GM23338 (cell line): Measurements from ENCODE around the gene AK3. TPM values are rescaled to one million over a fixed set of nuclear protein-coding genes. Genes with fewer than 3 reads are reported as not detected.

Experiments
- ATAC-seq: fragments of 200-7000 bp; cut with Tn5 transposase; 3 replicates; pipeline ENCODE4 v1.9.1; 2020
- DNase-seq: peaks from one replicate; pipeline ENCODE4 v3.0.0-alpha.2; 2015; ENCODE audit warnings: low spot score
- H2AFZ ChIP-seq: fragments of 200-600 bp; sonication (generic); 2 replicates; pipeline ENCODE4 v1.8.0; 2016; ENCODE audit warnings: antibody characterized with exemption, mild to moderate bottlenecking, moderate library complexity
- H3F3A ChIP-seq: fragments of 200-600 bp; sonication (generic); replicated peaks from 2 replicates; pipeline ENCODE4 v1.8.0; 2017; ENCODE audit warnings: antibody characterized with exemption, mixed run types, low read depth
- H3K27ac ChIP-seq: fragments of 200-600 bp; sonication (generic); 2 replicates; pipeline ENCODE4 v1.6.1; 2016; ENCODE audit warnings: low read depth
- H3K27me3 ChIP-seq: fragments of 200-600 bp; sonication (generic); 2 replicates; pipeline ENCODE4 v1.8.0; 2016; ENCODE audit warnings: mild to moderate bottlenecking, mixed run types, moderate library complexity; ENCODE audit not compliant: insufficient read depth
- H3K36me3 ChIP-seq: fragments of 200-600 bp; sonication (generic); 2 replicates; pipeline ENCODE4 v1.8.0; 2016; ENCODE audit warnings: mild to moderate bottlenecking; ENCODE audit not compliant: insufficient read depth
- H3K4me1 ChIP-seq: fragments of 200-600 bp; sonication (generic); 2 replicates; pipeline ENCODE4 v1.8.0; 2016; ENCODE audit warnings: mild to moderate bottlenecking, moderate library complexity; ENCODE audit not compliant: insufficient read depth
- H3K4me2 ChIP-seq: fragments of 200-600 bp; sonication (generic); 2 replicates; pipeline ENCODE4 v1.7.1; 2017; ENCODE audit warnings: mixed run types
- H3K4me3 ChIP-seq: fragments of 200-600 bp; sonication (generic); 2 replicates; pipeline ENCODE4 v1.6.1; 2016; ENCODE audit warnings: mixed run types
- H3K79me2 ChIP-seq: fragments of 200-600 bp; sonication (generic); replicated peaks from 2 replicates; pipeline ENCODE4 v1.8.0; 2017; ENCODE audit warnings: mild to moderate bottlenecking; ENCODE audit not compliant: insufficient read depth
- H3K9me2 ChIP-seq: fragments of 200-600 bp; sonication (generic); 2 replicates; pipeline ENCODE4 v1.8.0; 2017; ENCODE audit not compliant: insufficient read depth
- H4K20me1 ChIP-seq: fragments of 200-600 bp; sonication (generic); replicated peaks from 2 replicates; pipeline ENCODE4 v1.8.0; 2017; ENCODE audit warnings: mild to moderate bottlenecking; ENCODE audit not compliant: insufficient read depth
- H3K27ac Mint-ChIP-seq: 2 replicates; pipeline ENCODE4 v1.8.0; 2020; ENCODE audit warnings: inconsistent platforms, mild to moderate bottlenecking, moderate library complexity, mixed read lengths
- H3K27me3 Mint-ChIP-seq: 3 replicates; pipeline ENCODE4 v1.8.0; 2022; ENCODE audit warnings: low read depth, mild to moderate bottlenecking, moderate library complexity, mixed read lengths, inconsistent platforms; ENCODE audit not compliant: insufficient read depth, poor library complexity
- H3K36me3 Mint-ChIP-seq: 3 replicates; pipeline ENCODE4 v1.8.0; 2021; ENCODE audit warnings: low read depth, mild to moderate bottlenecking, inconsistent platforms, moderate library complexity, mixed read lengths
- H3K4me1 Mint-ChIP-seq: 3 replicates; pipeline ENCODE4 v1.8.0; 2020; ENCODE audit warnings: mild to moderate bottlenecking, inconsistent platforms, mixed read lengths
- H3K4me3 Mint-ChIP-seq: 3 replicates; pipeline ENCODE4 v1.8.0; 2021; ENCODE audit warnings: moderate library complexity, mild to moderate bottlenecking, inconsistent platforms, mixed read lengths
- H3K9me3 Mint-ChIP-seq: 3 replicates; pipeline ENCODE4 v1.8.0; 2020; ENCODE audit warnings: moderate library complexity, mild to moderate bottlenecking, inconsistent platforms, mixed read lengths
- CREB1 ChIP-seq: fragments of 250-450 bp; sonication (Bioruptor Pico); IDR thresholded peaks from 2 replicates; pipeline ENCODE4 v1.5.0; 2020; ENCODE audit warnings: low read depth, mild to moderate bottlenecking, moderate library complexity
- CTCF ChIP-seq, 2 experiments: fragments of 200-600 bp in 1 of 2; sonication (generic) in 1 of 2; conservative IDR thresholded peaks; 2 replicates each; pipeline versions ENCODE4 v1.5.1 to v1.6.1; 2016 to 2017; ENCODE audit warnings: antibody characterized with exemption in 2 of 2, low read depth in 2 of 2, mild to moderate bottlenecking in 2 of 2, moderate library complexity in 1 of 2
- ETS1 ChIP-seq: IDR thresholded peaks from 2 replicates; pipeline ENCODE4 v1.6.1; 2016; ENCODE audit warnings: antibody characterized with exemption
- EZH2 ChIP-seq: fragments of 200-600 bp; sonication (generic); IDR thresholded peaks from one replicate; pipeline ENCODE4 v1.8.0; 2017; ENCODE audit warnings: antibody characterized with exemption, mild to moderate bottlenecking, low read depth; ENCODE audit not compliant: unreplicated experiment
- EZH2phosphoT487 ChIP-seq: fragments of 200-600 bp; sonication (generic); IDR thresholded peaks from one replicate; pipeline ENCODE4 v1.8.1; 2018; ENCODE audit warnings: antibody characterized with exemption; ENCODE audit not compliant: unreplicated experiment
- NANOG ChIP-seq: IDR thresholded peaks from 2 replicates; pipeline ENCODE4 v1.6.1; 2016; ENCODE audit warnings: antibody characterized with exemption, borderline replicate concordance
- POLR2AphosphoS5 ChIP-seq: IDR thresholded peaks from 2 replicates; pipeline ENCODE4 v1.6.1; 2016; ENCODE audit warnings: antibody characterized with exemption, low read depth
- STAT1 ChIP-seq: IDR thresholded peaks from one replicate; pipeline ENCODE4 v1.6.1; 2016; ENCODE audit warnings: antibody characterized with exemption; ENCODE audit not compliant: unreplicated experiment
- ZNF114 ChIP-seq: fragments of 250-450 bp; sonication (Bioruptor Pico); IDR thresholded peaks from 2 replicates; pipeline ENCODE4 v1.5.0; 2020; ENCODE audit warnings: mild to moderate bottlenecking, moderate library complexity
- ZNF462 ChIP-seq: fragments of 250-450 bp; sonication (Bioruptor Pico); IDR thresholded peaks from 2 replicates; pipeline ENCODE4 v1.5.0; 2020; ENCODE audit warnings: mild to moderate bottlenecking, moderate library complexity
- polyA plus RNA-seq: library from polyadenylated mRNA; unstranded; fragments of >200 nt; fragmentation: Nextera tagmentation; extraction: Ambion mirVana; gene quantifications from 2 replicates; pipeline ENCODE4 v1.2.1, GENCODE V29; 2016
- total RNA-seq: library from RNA; depleted of rRNA; stranded (reverse); fragments of >200 nt; shearing (Covaris generic); gene quantifications from 2 replicates; pipeline ENCODE4 v1.2.3, GENCODE V29; 2014

The AK3 gene
- total and polyA plus RNA-seq, 2 experiments from 2014 or later = 30.1 to 40.2 TPM

GRCh38 chr9:4701526-4701925 is 39.5 kb downstream of the AK3 start:
- H3K9me3 Mint-ChIP-seq = no peaks in the 10 kb centered on the region
- no peaks in the 10 kb centered on the region; the same call in 1 of the 2 replicates for H3K79me2 ChIP-seq
- H3K4me1 Mint-ChIP-seq = no peaks in the 10 kb centered on the region
- H3K36me3 ChIP-seq = peaks cover 18% of the 10 kb centered on the region
- no peaks in the 10 kb centered on the region for H3K4me1 ChIP-seq
- H3F3A ChIP-seq = no peaks in the 10 kb centered on the region
- no peak overlapping the region for H3K4me3 ChIP-seq
- no peaks in the 10 kb centered on the region for H3K27me3 Mint-ChIP-seq
- TF ChIP-seq CTCF (conservative IDR thresholded peaks at IDR 0.05; ENCODE audit: low read depth in 2 of 2) (no peak), ZNF114 (CRISPR knock-in tag) (no peak), ZNF462 (no peak), STAT1 (no peak), POLR2AphosphoS5 (no peak), ETS1 (no peak), EZH2 (no peak), CREB1 (CRISPR knock-in tag) (no peak), EZH2phosphoT487 (no peak), NANOG (no peak)
- no peaks in the 10 kb centered on the region for H4K20me1 ChIP-seq
- no peak overlapping the region for H3K4me3 Mint-ChIP-seq
- H3K9me2 ChIP-seq = no peaks in the 10 kb centered on the region
- ATAC-seq = no peak
- peaks cover 39% of the 10 kb centered on the region; the same call in 2 of the 3 replicates for H3K36me3 Mint-ChIP-seq
- no peak for DNase-seq
- no peak overlapping the region for H3K27ac ChIP-seq
- no peak overlapping the region for H3K4me2 ChIP-seq
- no peak overlapping the region for H3K27ac Mint-ChIP-seq
- no peak overlapping the region for H2AFZ ChIP-seq
- no peaks in the 10 kb centered on the region for H3K27me3 ChIP-seq
